ENCODE data around the gene CD48. TPM values are rescaled to one million over a fixed set of nuclear protein-coding genes. Genes with fewer than 3 reads are reported as not detected.

Gene CD48
- polyA plus RNA-seq, 3 donors: 356 to 688 (median 363) TPM

DNA sequence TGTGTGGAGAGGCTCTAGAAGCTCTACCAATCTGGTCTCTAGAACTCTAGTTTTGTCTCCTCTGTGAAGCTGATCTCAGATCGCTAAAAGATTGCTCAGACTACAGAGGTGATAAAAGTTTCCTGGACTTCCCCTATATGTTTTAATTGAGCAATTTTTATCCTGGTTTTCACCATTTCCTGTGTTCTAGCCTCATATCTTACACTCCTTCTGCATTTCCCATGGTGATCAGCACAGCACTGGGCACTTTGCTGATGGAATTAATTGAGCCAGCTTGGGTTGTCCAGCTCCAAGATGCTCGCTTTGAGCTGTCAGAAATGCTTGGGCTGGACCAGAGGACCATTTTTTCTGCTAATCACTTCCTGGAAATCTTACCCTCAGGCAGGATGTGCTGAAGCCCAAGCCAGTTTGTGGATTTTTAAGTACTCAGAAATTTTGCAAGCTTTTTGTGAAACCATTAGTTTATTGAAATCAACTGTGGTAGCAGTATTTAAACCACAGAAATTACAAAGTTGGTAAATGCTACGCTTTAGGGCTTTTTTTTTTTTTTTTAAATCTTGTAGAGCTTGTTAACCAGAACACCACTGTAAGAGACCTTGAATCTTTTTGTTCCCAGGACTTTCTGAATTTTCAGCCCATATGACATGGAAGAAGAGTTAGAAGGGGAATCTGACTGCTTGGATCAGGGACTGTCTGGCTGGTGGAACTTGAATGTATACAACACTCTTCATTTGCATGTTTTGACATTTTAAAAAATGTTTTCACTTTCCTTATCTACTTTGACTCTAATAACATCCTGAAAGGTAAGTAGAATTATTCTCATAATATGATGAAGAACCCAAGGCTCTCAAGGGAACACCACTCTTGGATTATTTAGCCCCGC lies 28.4 kb downstream of the CD48 start:
- no peak overlapping the region for H2AFZ ChIP-seq (ENCODE audit: insufficient read depth, low read depth, low read length, poor library complexity, severe bottlenecking)
- H3K27me3 ChIP-seq (ENCODE audit: control insufficient read depth in 2 of 2, insufficient read depth in 2 of 2, low read length in 2 of 2): no peaks in the 10 kb centered on the region
- no peaks in the 10 kb centered on the region for H3K27me3 Mint-ChIP-seq (ENCODE audit: low read depth in 3 of 3)
- H3K36me3 Mint-ChIP-seq: peaks cover 82 to 93% of the 10 kb centered on the region in 2 donors
- peak overlapping the region; percentile 53 to 67 for H3K4me3 Mint-ChIP-seq
- no peaks in the 10 kb centered on the region for H3K9me3 Mint-ChIP-seq
- H3K27ac ChIP-seq (ENCODE audit: low read depth in 1 of 2, low read length in 2 of 2): peak overlapping the region; percentile 41 to 76
- TF ChIP-seq, protein P1, sequence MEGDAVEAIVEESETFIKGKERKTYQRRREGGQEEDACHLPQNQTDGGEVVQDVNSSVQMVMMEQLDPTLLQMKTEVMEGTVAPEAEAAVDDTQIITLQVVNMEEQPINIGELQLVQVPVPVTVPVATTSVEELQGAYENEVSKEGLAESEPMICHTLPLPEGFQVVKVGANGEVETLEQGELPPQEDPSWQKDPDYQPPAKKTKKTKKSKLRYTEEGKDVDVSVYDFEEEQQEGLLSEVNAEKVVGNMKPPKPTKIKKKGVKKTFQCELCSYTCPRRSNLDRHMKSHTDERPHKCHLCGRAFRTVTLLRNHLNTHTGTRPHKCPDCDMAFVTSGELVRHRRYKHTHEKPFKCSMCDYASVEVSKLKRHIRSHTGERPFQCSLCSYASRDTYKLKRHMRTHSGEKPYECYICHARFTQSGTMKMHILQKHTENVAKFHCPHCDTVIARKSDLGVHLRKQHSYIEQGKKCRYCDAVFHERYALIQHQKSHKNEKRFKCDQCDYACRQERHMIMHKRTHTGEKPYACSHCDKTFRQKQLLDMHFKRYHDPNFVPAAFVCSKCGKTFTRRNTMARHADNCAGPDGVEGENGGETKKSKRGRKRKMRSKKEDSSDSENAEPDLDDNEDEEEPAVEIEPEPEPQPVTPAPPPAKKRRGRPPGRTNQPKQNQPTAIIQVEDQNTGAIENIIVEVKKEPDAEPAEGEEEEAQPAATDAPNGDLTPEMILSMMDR (IDR thresholded peaks at IDR 0.05): no peak
- peaks cover 99% of the 10 kb centered on the region for H4K20me1 ChIP-seq (ENCODE audit: insufficient read depth, low read length)
- peak overlapping the region in 1 of 3 experiments; percentile 51 for H3K4me3 ChIP-seq (replicated peaks in 1 of 3; ENCODE audit: low read depth in 2 of 3, low read length in 3 of 3)
- H3K9ac ChIP-seq (ENCODE audit: insufficient read depth, low read length, poor library complexity, severe bottlenecking): no peak overlapping the region
- H3K4me1 ChIP-seq (ENCODE audit: control insufficient read depth in 1 of 2, insufficient read depth in 2 of 2, low read length in 2 of 2): peaks cover 49 to 51% of the 10 kb centered on the region in 2 donors
- peak; percentile 38 to 89 (median 81) for DNase-seq
- peak overlapping the region; percentile 72 to 93 (median 88) for H3K27ac Mint-ChIP-seq
- peaks cover 63 to 82% of the 10 kb centered on the region in 2 donors for H3K36me3 ChIP-seq (replicated peaks in 1 of 2; ENCODE audit: control insufficient read depth in 1 of 2, insufficient read depth in 2 of 2, low read length in 2 of 2)
- intact Hi-C loops (cut with micrococcal nuclease): loop anchor here (5.0 to 10.0 kb wide), 4 partner anchors 44 to 269 kb away; partner anchors contain the start of genes CD244 (in 1 of the 2) and ITLN2 (in 1 of the 2)
- 50% methylated on average over 2 of the region's 4 CpGs for WGBS (ENCODE audit: insufficient coverage)
- peaks cover 65% of the 10 kb centered on the region for H3K4me1 Mint-ChIP-seq
- peaks cover 80% of the 10 kb centered on the region for H3K79me2 ChIP-seq (ENCODE audit: insufficient read depth, low read length)
- H3K9me3 ChIP-seq (replicated peaks in 1 of 2; ENCODE audit: control insufficient read depth in 1 of 2, insufficient read depth in 1 of 2, low read length in 2 of 2): no peaks in the 10 kb centered on the region
- peak overlapping the region; percentile 63 for H3K4me2 ChIP-seq (replicated peaks; ENCODE audit: extremely low read depth, low read length, poor library complexity, severe bottlenecking)

DNA sequence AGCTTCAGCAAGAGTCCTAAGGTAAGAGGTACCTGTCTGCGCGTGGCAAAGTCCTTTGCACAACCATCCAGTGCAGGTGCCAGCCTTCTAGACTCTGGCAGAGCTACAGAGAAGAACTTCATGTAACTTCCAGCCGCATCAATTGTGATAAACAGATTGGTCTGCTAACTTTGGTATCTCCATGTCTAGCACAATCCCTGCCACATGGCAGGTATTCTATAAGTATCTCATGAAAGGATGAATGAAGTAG lies 29.8 kb downstream of the CD48 start:
- H3K9ac ChIP-seq (ENCODE audit: insufficient read depth, low read length, poor library complexity, severe bottlenecking): no peak overlapping the region
- peaks cover 83 to 93% of the 10 kb centered on the region in 2 donors for H3K36me3 Mint-ChIP-seq
- H3K4me3 Mint-ChIP-seq: no peak overlapping the region
- H3K27ac ChIP-seq (ENCODE audit: low read depth in 1 of 2, low read length in 2 of 2): peak overlapping the region in 1 of 2 donors; percentile 33
- H3K4me3 ChIP-seq (replicated peaks in 1 of 3; ENCODE audit: low read depth in 2 of 3, low read length in 3 of 3): no peak overlapping the region
- no peak for DNase-seq
- H3K27me3 Mint-ChIP-seq (ENCODE audit: low read depth in 3 of 3): no peaks in the 10 kb centered on the region
- 100% methylated on average over 2 of the region's 3 CpGs for WGBS (ENCODE audit: insufficient coverage)
- H3K4me2 ChIP-seq (replicated peaks; ENCODE audit: extremely low read depth, low read length, poor library complexity, severe bottlenecking): no peak overlapping the region
- no peak overlapping the region for H2AFZ ChIP-seq (ENCODE audit: insufficient read depth, low read depth, low read length, poor library complexity, severe bottlenecking)
- H3K4me1 Mint-ChIP-seq: peaks cover 56% of the 10 kb centered on the region
- intact Hi-C loops (cut with micrococcal nuclease): loop anchor here (1.0 to 10.0 kb wide), 5 partner anchors 45 to 270 kb away; partner anchors contain the start of genes CD244 (in 1 of the 2) and ITLN2 (in 1 of the 2)
- peaks cover 100% of the 10 kb centered on the region for H4K20me1 ChIP-seq (ENCODE audit: insufficient read depth, low read length)
- H3K4me1 ChIP-seq (ENCODE audit: control insufficient read depth in 1 of 2, insufficient read depth in 2 of 2, low read length in 2 of 2): peaks cover 49 to 51% of the 10 kb centered on the region in 2 donors
- H3K9me3 Mint-ChIP-seq: no peaks in the 10 kb centered on the region
- no peaks in the 10 kb centered on the region for H3K27me3 ChIP-seq (ENCODE audit: control insufficient read depth in 2 of 2, insufficient read depth in 2 of 2, low read length in 2 of 2)
- TF ChIP-seq, protein P1 (IDR thresholded peaks at IDR 0.05): no peak
- peaks cover 66% of the 10 kb centered on the region for H3K79me2 ChIP-seq (ENCODE audit: insufficient read depth, low read length)
- no peaks in the 10 kb centered on the region for H3K9me3 ChIP-seq (replicated peaks in 1 of 2; ENCODE audit: control insufficient read depth in 1 of 2, insufficient read depth in 1 of 2, low read length in 2 of 2)
- H3K27ac Mint-ChIP-seq: peak overlapping the region in 6 of 7 donors; percentile 7 to 91 (median 41)
- peaks cover 73 to 87% of the 10 kb centered on the region in 2 donors for H3K36me3 ChIP-seq (replicated peaks in 1 of 2; ENCODE audit: control insufficient read depth in 1 of 2, insufficient read depth in 2 of 2, low read length in 2 of 2)

Measured in CD14-positive monocyte (primary cell).